WTC11 (cell line): ENCODE results near the gene SEC61A2. TPM values are rescaled to one million over a fixed set of nuclear protein-coding genes. Genes with fewer than 3 reads are reported as not detected.

ENCODE experiments used
- ATAC-seq: fragments of 200-7000 bp; cut with Tn5 transposase; 2 replicates; pipeline ENCODE4 v1.10.0; 2021; ENCODE audit warnings: mild to moderate bottlenecking, moderate library complexity
- CTCF ChIA-PET: fragments of 300-600 bp; sonication (Branson Sonifier 250); formaldehyde crosslinking; loops from one replicate; lab custom pipeline; 2021; ENCODE audit warnings: antibody characterized with exemption; lab: Charles Lee
- POLR2A ChIA-PET: fragments of 350-600 bp; sonication (Branson Sonifier 250); formaldehyde crosslinking; loops from one replicate; lab custom pipeline; 2021; ENCODE audit warnings: antibody characterized with exemption; lab: Charles Lee
- DNase-seq: peaks from one replicate; pipeline ENCODE4 v3.0.0; 2021; ENCODE audit warnings: low spot score
- H3K27ac Mint-ChIP-seq: 2 replicates; pipeline ENCODE4 v1.8.0; 2021; ENCODE audit warnings: mixed read lengths
- H3K27me3 Mint-ChIP-seq: 2 replicates; pipeline ENCODE4 v1.8.0; 2021; ENCODE audit warnings: low read depth, mild to moderate bottlenecking, moderate library complexity, mixed read lengths
- H3K36me3 Mint-ChIP-seq: 2 replicates; pipeline ENCODE4 v1.8.0; 2021; ENCODE audit warnings: mixed read lengths
- H3K4me1 Mint-ChIP-seq: 2 replicates; pipeline ENCODE4 v1.8.0; 2022; ENCODE audit warnings: mixed read lengths
- H3K4me3 Mint-ChIP-seq: 2 replicates; pipeline ENCODE4 v1.8.0; 2021; ENCODE audit warnings: mild to moderate bottlenecking, moderate library complexity, mixed read lengths
- H3K9me3 Mint-ChIP-seq: 2 replicates; pipeline ENCODE4 v1.8.0; 2021; ENCODE audit warnings: mixed read lengths
- ATF1 ChIP-seq: sonication (generic); formaldehyde crosslinking; IDR thresholded peaks from 2 replicates; pipeline ENCODE4 v1.8.1; 2023; ENCODE audit warnings: mild to moderate bottlenecking, moderate library complexity, missing genetic modification reagents
- FOXK1 ChIP-seq: sonication (generic); formaldehyde crosslinking; IDR thresholded peaks from 2 replicates; pipeline ENCODE4 v1.8.0; 2022; ENCODE audit warnings: mild to moderate bottlenecking, moderate library complexity, missing genetic modification reagents
- MXD4 ChIP-seq: fragments of 250-450 bp; sonication (Bioruptor Pico); IDR thresholded peaks from 2 replicates; pipeline ENCODE4 v1.8.0; 2021; ENCODE audit warnings: mild to moderate bottlenecking, moderate library complexity, borderline replicate concordance
- NFYB ChIP-seq: sonication (generic); formaldehyde crosslinking; conservative IDR thresholded peaks from 2 replicates; pipeline ENCODE4 v1.8.0; 2022; ENCODE audit warnings: low read depth, missing genetic modification reagents
- PRRX2 ChIP-seq: fragments of 250-450 bp; sonication (Bioruptor Pico); IDR thresholded peaks from 2 replicates; pipeline ENCODE4 v1.8.0; 2021; ENCODE audit warnings: mild to moderate bottlenecking
- SMAD3 ChIP-seq: sonication (generic); formaldehyde crosslinking; IDR thresholded peaks from 2 replicates; pipeline ENCODE4 v1.8.0; 2022; ENCODE audit warnings: missing genetic modification reagents, mild to moderate bottlenecking, borderline replicate concordance
- ZNF263 ChIP-seq: sonication (generic); formaldehyde crosslinking; IDR thresholded peaks from 2 replicates; pipeline ENCODE4 v1.8.1; 2022; ENCODE audit warnings: low read depth, mild to moderate bottlenecking, moderate library complexity, missing genetic modification reagents
- ZNF317 ChIP-seq: sonication (generic); formaldehyde crosslinking; IDR thresholded peaks from 2 replicates; pipeline ENCODE4 v1.8.1; 2023; ENCODE audit warnings: low read depth, mild to moderate bottlenecking, moderate library complexity, missing genetic modification reagents, borderline replicate concordance
- total RNA-seq: library from RNA; stranded (reverse); gene quantifications from 3 replicates; pipeline ENCODE4 v1.2.3, GENCODE V29; 2021
- TF ChIP-seq, protein P1 (sequence below): sonication (generic); formaldehyde crosslinking; IDR thresholded peaks from 2 replicates; pipeline ENCODE4 v1.8.1; 2023; ENCODE audit warnings: mild to moderate bottlenecking, missing genetic modification reagents, borderline replicate concordance
- TF ChIP-seq, protein P2 (sequence below): sonication (generic); formaldehyde crosslinking; IDR thresholded peaks from 2 replicates; pipeline ENCODE4 v1.8.1; 2022; ENCODE audit warnings: low read depth, mild to moderate bottlenecking, moderate library complexity, missing genetic modification reagents, borderline replicate concordance
- TF ChIP-seq, protein P3 (sequence below): fragments of 250-450 bp; sonication (Bioruptor Pico); IDR thresholded peaks from 2 replicates; pipeline ENCODE4 v1.9.0; 2021; ENCODE audit warnings: mild to moderate bottlenecking, borderline replicate concordance
- TF ChIP-seq, protein P4 (sequence below): sonication (generic); formaldehyde crosslinking; IDR thresholded peaks from 2 replicates; pipeline ENCODE4 v1.8.0; 2023; ENCODE audit warnings: missing genetic modification reagents, mild to moderate bottlenecking, borderline replicate concordance
- TF ChIP-seq, protein P5 (sequence below): sonication (generic); formaldehyde crosslinking; IDR thresholded peaks from 2 replicates; pipeline ENCODE4 v1.8.0; 2022; ENCODE audit warnings: mild to moderate bottlenecking, missing genetic modification reagents

The SEC61A2 gene
- total RNA-seq, 1 experiment from 2014 or later, result 19.0 TPM

DNA sequence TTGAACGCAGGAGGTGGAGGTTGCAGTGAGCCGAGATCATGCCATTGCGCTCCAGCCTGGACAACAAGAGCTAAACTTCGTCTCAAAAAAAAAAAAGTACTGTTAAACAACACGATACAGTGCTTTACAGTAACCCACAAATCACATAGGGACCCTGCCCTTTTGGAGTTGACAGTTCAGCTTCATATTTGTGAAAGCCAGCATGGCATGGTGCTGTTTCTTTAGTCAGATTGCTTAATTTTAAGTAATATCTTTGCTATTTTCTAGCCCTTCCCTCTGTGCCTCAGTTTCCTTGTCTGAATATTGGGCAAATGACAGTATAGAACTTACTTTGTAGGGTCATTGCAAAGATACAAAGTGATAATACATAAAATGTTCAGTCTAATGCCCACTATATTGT is 71.4 kb downstream of the SEC61A2 start:
- H3K36me3 Mint-ChIP-seq, result peaks cover 40% of the 10 kb centered on the region
- TF ChIP-seq MXD4, result no peak
- TF ChIP-seq, protein P1, sequence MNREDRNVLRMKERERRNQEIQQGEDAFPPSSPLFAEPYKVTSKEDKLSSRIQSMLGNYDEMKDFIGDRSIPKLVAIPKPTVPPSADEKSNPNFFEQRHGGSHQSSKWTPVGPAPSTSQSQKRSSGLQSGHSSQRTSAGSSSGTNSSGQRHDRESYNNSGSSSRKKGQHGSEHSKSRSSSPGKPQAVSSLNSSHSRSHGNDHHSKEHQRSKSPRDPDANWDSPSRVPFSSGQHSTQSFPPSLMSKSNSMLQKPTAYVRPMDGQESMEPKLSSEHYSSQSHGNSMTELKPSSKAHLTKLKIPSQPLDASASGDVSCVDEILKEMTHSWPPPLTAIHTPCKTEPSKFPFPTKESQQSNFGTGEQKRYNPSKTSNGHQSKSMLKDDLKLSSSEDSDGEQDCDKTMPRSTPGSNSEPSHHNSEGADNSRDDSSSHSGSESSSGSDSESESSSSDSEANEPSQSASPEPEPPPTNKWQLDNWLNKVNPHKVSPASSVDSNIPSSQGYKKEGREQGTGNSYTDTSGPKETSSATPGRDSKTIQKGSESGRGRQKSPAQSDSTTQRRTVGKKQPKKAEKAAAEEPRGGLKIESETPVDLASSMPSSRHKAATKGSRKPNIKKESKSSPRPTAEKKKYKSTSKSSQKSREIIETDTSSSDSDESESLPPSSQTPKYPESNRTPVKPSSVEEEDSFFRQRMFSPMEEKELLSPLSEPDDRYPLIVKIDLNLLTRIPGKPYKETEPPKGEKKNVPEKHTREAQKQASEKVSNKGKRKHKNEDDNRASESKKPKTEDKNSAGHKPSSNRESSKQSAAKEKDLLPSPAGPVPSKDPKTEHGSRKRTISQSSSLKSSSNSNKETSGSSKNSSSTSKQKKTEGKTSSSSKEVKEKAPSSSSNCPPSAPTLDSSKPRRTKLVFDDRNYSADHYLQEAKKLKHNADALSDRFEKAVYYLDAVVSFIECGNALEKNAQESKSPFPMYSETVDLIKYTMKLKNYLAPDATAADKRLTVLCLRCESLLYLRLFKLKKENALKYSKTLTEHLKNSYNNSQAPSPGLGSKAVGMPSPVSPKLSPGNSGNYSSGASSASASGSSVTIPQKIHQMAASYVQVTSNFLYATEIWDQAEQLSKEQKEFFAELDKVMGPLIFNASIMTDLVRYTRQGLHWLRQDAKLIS (CRISPR knock-in tag), result no peak
- no peak overlapping the region for H3K27ac Mint-ChIP-seq
- CTCF ChIA-PET, result no interaction called here
- peaks cover 10% of the 10 kb centered on the region for H3K4me1 Mint-ChIP-seq
- ATAC-seq (no peak), DNase-seq (no peak)
- peaks cover 3% of the 10 kb centered on the region; the same call in 1 of the 2 replicates for H3K9me3 Mint-ChIP-seq
- H3K4me3 Mint-ChIP-seq, result no peak overlapping the region
- POLR2A ChIA-PET, result no interaction called here
- no peaks in the 10 kb centered on the region for H3K27me3 Mint-ChIP-seq

DNA sequence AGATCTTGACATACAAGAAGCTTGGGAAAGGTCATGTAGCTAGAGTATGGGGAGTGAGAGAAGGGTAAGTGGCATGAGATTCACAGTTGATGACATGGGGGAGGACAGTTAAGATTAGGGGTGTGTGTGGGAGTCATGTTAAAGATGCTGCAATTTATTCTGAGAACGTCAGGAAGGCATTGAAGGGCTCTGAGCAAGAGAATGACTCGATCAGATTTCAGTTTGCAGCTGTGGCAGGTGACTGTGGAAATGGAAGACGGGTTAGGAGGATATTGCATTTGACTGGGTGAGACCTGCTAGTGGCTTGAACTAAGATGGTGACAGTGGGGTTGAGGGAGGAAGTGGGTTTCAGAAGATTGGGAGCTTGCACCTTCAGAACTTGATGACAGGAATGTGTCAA is 72.1 kb downstream of the SEC61A2 start:
- H3K4me3 Mint-ChIP-seq, result no peak overlapping the region
- POLR2A ChIA-PET, result no interaction called here

DNA sequence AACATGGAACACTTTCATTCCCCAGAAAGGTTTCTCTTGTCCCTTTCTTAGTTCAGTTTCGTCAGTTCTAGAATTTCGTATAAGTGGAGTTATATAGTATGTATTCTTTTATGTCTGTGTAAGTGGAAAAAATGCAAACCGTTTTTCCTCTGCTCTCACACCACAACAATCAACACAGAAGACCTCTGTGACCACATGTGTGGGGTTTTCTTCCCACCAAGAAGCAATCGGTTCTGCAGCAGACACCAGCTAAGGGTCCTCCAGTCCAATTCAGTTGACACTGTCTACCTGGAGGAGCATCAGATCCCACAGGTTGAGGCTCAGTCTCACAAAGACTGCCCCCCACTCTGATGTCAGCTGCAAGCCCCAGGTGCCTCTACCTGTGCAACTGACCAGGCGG is 72.7 kb downstream of the SEC61A2 start:
- Mint-ChIP-seq H3K27ac (no peak overlapping the region), H3K4me3 (no peak overlapping the region), H3K27me3 (no peaks in the 10 kb centered on the region)
- CTCF ChIA-PET, result interaction anchor here (0.9 kb wide), 1 partner anchor 700 kb away, joined by 3 read pairs; no protein-coding TSS in a partner anchor
- POLR2A ChIA-PET, result no interaction called here
- no peak for ATAC-seq
- TF ChIP-seq PRRX2 (no peak), FOXK1 (CRISPR knock-in tag) (no peak)
- TF ChIP-seq, all 79 proteins: peak for 0
- peaks cover 43% of the 10 kb centered on the region for H3K36me3 Mint-ChIP-seq
- peaks cover 3% of the 10 kb centered on the region; the same call in 1 of the 2 replicates for H3K9me3 Mint-ChIP-seq
- no peak for DNase-seq
- H3K4me1 Mint-ChIP-seq, result no peaks in the 10 kb centered on the region

More for the DNA sequence above, 72.1 kb downstream of the SEC61A2 start:
- Mint-ChIP-seq H3K36me3 (peaks cover 41% of the 10 kb centered on the region), H3K27ac (no peak overlapping the region), H3K4me1 (peaks cover 5% of the 10 kb centered on the region), H3K9me3 (peaks cover 3% of the 10 kb centered on the region; the same call in 1 of the 2 replicates), H3K27me3 (no peaks in the 10 kb centered on the region)
- no peak for ATAC-seq
- TF ChIP-seq, protein P2, sequence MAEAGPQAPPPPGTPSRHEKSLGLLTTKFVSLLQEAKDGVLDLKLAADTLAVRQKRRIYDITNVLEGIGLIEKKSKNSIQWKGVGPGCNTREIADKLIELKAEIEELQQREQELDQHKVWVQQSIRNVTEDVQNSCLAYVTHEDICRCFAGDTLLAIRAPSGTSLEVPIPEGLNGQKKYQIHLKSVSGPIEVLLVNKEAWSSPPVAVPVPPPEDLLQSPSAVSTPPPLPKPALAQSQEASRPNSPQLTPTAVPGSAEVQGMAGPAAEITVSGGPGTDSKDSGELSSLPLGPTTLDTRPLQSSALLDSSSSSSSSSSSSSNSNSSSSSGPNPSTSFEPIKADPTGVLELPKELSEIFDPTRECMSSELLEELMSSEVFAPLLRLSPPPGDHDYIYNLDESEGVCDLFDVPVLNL, result no peak
- DNase-seq, result no peak
- CTCF ChIA-PET, result no interaction called here

DNA sequence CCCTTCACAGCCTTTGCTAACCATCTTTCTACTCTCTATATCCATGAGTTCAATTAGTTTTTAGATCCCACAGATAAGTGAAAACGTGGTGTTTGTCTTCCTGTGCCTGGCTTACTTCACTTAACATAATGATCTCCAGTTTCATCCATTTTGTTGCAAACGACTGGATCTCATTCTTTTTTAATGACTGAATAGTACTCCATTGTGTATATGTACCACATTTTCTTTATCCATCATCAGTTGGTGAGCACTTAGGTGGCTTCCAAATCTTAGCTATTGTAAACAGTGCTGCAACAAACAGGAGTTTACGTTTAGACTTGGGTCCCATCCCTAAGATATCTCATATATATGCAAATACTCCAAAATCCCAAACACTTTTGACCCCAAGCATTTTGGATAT is 75.6 kb downstream of the SEC61A2 start:
- Mint-ChIP-seq H3K36me3 (peaks cover 59% of the 10 kb centered on the region), H3K9me3 (peaks cover 9% of the 10 kb centered on the region), H3K4me3 (no peak overlapping the region), H3K27ac (no peak overlapping the region), H3K4me1 (no peaks in the 10 kb centered on the region), H3K27me3 (no peaks in the 10 kb centered on the region)
- CTCF ChIA-PET, result no interaction called here
- ATAC-seq, result no peak
- POLR2A ChIA-PET, result no interaction called here
- no peak for DNase-seq
- TF ChIP-seq SMAD3 (CRISPR knock-in tag), result no peak
- TF ChIP-seq, protein P3, sequence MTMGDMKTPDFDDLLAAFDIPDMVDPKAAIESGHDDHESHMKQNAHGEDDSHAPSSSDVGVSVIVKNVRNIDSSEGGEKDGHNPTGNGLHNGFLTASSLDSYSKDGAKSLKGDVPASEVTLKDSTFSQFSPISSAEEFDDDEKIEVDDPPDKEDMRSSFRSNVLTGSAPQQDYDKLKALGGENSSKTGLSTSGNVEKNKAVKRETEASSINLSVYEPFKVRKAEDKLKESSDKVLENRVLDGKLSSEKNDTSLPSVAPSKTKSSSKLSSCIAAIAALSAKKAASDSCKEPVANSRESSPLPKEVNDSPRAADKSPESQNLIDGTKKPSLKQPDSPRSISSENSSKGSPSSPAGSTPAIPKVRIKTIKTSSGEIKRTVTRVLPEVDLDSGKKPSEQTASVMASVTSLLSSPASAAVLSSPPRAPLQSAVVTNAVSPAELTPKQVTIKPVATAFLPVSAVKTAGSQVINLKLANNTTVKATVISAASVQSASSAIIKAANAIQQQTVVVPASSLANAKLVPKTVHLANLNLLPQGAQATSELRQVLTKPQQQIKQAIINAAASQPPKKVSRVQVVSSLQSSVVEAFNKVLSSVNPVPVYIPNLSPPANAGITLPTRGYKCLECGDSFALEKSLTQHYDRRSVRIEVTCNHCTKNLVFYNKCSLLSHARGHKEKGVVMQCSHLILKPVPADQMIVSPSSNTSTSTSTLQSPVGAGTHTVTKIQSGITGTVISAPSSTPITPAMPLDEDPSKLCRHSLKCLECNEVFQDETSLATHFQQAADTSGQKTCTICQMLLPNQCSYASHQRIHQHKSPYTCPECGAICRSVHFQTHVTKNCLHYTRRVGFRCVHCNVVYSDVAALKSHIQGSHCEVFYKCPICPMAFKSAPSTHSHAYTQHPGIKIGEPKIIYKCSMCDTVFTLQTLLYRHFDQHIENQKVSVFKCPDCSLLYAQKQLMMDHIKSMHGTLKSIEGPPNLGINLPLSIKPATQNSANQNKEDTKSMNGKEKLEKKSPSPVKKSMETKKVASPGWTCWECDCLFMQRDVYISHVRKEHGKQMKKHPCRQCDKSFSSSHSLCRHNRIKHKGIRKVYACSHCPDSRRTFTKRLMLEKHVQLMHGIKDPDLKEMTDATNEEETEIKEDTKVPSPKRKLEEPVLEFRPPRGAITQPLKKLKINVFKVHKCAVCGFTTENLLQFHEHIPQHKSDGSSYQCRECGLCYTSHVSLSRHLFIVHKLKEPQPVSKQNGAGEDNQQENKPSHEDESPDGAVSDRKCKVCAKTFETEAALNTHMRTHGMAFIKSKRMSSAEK (CRISPR knock-in tag), result no peak
- TF ChIP-seq ZNF263, result no peak
- TF ChIP-seq, protein P4, sequence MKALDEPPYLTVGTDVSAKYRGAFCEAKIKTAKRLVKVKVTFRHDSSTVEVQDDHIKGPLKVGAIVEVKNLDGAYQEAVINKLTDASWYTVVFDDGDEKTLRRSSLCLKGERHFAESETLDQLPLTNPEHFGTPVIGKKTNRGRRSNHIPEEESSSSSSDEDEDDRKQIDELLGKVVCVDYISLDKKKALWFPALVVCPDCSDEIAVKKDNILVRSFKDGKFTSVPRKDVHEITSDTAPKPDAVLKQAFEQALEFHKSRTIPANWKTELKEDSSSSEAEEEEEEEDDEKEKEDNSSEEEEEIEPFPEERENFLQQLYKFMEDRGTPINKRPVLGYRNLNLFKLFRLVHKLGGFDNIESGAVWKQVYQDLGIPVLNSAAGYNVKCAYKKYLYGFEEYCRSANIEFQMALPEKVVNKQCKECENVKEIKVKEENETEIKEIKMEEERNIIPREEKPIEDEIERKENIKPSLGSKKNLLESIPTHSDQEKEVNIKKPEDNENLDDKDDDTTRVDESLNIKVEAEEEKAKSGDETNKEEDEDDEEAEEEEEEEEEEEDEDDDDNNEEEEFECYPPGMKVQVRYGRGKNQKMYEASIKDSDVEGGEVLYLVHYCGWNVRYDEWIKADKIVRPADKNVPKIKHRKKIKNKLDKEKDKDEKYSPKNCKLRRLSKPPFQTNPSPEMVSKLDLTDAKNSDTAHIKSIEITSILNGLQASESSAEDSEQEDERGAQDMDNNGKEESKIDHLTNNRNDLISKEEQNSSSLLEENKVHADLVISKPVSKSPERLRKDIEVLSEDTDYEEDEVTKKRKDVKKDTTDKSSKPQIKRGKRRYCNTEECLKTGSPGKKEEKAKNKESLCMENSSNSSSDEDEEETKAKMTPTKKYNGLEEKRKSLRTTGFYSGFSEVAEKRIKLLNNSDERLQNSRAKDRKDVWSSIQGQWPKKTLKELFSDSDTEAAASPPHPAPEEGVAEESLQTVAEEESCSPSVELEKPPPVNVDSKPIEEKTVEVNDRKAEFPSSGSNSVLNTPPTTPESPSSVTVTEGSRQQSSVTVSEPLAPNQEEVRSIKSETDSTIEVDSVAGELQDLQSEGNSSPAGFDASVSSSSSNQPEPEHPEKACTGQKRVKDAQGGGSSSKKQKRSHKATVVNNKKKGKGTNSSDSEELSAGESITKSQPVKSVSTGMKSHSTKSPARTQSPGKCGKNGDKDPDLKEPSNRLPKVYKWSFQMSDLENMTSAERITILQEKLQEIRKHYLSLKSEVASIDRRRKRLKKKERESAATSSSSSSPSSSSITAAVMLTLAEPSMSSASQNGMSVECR (CRISPR knock-in tag), result no peak
- no peak for TF ChIP-seq ZNF317 (CRISPR knock-in tag)
- TF ChIP-seq NFYB (CRISPR knock-in tag), result no peak
- TF ChIP-seq, protein P5, sequence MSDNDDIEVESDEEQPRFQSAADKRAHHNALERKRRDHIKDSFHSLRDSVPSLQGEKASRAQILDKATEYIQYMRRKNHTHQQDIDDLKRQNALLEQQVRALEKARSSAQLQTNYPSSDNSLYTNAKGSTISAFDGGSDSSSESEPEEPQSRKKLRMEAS (CRISPR knock-in tag), result no peak
- TF ChIP-seq ATF1 (CRISPR knock-in tag), result no peak
